ENCODE data around the gene HINT3.

HINT3 gene

DNA sequence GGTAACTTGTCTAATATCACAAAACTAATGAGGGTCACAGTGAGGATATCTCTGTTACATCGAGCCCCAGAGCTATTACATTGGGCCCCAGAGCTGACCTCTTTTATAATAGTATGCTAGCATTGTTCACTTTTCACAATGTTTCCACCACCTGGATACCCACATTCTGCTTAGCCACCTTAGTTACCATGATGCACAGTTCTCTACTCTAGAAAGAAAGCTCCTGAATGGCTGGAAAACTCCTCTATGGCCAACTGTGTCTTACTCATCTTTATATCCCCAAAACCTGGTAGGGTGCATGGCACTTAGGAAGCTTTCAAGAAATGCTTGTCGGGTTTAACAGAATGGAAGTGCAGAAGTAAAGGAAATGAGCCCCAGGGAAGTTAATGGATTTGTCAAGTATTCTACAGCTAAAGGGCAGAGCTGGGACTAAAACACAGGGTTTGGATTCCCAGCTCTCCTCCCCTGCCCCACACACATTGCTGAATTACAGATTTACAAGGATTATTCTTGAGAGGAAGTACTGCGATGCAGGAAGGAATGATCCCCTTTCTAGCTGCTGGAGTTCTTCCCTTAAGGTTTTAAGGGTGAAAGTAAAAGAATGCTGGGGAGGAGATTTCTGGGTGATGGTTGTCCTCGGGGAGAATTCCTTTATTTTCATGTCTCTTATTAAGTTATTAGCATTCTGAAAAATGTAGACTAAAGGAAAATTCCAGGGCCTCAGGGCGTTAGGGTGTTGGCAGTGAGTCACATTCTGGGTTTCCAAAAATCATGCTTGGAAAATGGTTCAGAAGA lies 16.1 kb upstream of the HINT3 start:
- 78 to 100% methylated on average over 2 to 3 of the region's 5 CpGs for WGBS, 2 experiments (ENCODE audit: insufficient coverage in 2 of 2)
- Histone ChIP-seq H3K27ac (ENCODE audit: low read depth, low read length, severe bottlenecking) (peak overlapping the region; percentile 25), H3K36me3 (ENCODE audit: control insufficient read depth, insufficient read depth, low read length) (no peaks in the 10 kb centered on the region), H3K4me3 (ENCODE audit: extremely low read depth, insufficient read depth, low read length, poor library complexity, severe bottlenecking) (no peak overlapping the region), H3K9me3 (ENCODE audit: control insufficient read depth, low read length) (no peaks in the 10 kb centered on the region), H3K4me1 (ENCODE audit: control insufficient read depth, insufficient read depth, low read length, poor library complexity, severe bottlenecking) (peaks cover 48% of the 10 kb centered on the region)

DNA sequence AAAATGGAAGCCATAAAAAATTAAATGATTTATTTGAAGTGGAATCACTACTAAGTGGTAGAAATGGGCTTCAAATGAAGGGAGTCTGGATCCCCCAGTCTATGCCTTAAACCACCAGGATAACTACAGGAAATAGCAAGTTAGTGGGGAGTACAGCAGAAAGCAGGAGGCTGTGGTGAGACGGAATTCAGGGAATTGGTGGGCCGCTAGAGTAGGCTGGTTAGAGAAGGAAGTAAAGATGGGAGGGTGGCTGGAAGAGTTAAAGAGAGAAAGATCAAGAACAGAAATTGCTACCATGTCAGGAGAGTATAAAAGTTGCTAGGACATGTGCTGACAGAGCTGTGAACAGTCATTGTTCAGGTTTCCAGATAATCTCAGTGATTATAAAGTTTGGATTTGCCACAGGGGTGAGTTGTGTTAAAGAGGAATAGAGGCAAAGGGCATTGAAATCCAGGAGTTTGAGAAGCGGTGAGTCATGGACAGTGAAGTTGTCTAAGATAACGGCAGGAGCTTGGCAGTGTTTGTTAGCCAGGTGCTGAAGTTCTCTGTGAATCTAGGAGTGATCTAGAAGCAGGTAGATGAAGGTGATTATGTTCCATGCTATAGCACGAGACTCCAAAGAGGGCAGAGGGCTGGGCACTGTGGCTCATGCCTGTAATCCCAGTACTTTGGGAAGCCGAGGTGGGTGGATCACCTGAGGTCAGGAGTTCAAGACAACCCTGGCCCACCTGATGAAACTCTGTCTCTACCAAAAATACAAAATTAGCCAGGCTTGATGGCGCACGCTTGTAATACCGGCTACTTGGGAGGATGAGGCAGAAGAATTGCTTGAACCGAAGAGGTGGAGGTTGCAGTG lies 13.7 kb upstream of the HINT3 start:
- H3K27ac ChIP-seq (ENCODE audit: low read depth, low read length, severe bottlenecking): peak overlapping the region; percentile 93
- H3K36me3 ChIP-seq (ENCODE audit: control insufficient read depth, insufficient read depth, low read length): no peaks in the 10 kb centered on the region
- peaks cover 73% of the 10 kb centered on the region for H3K4me1 ChIP-seq (ENCODE audit: control insufficient read depth, insufficient read depth, low read length, poor library complexity, severe bottlenecking)
- 89 to 92% methylated on average over 9 to 10 of the region's 10 CpGs for WGBS, 2 experiments (ENCODE audit: insufficient coverage in 2 of 2)
- no peak overlapping the region for H3K4me3 ChIP-seq (ENCODE audit: extremely low read depth, insufficient read depth, low read length, poor library complexity, severe bottlenecking)
- H3K9me3 ChIP-seq (ENCODE audit: control insufficient read depth, low read length): no peaks in the 10 kb centered on the region

- peak overlapping the region; percentile 93 for H3K27ac ChIP-seq (ENCODE audit: low read depth, low read length, severe bottlenecking)
- WGBS, 2 experiments (ENCODE audit: insufficient coverage in 2 of 2): 90 to 93% methylated on average over 3 to 4 of the region's 4 CpGs
- no peaks in the 10 kb centered on the region for H3K36me3 ChIP-seq (ENCODE audit: control insufficient read depth, insufficient read depth, low read length)
- H3K4me3 ChIP-seq (ENCODE audit: extremely low read depth, insufficient read depth, low read length, poor library complexity, severe bottlenecking): no peak overlapping the region
- no peaks in the 10 kb centered on the region for H3K9me3 ChIP-seq (ENCODE audit: control insufficient read depth, low read length)
- H3K4me1 ChIP-seq (ENCODE audit: control insufficient read depth, insufficient read depth, low read length, poor library complexity, severe bottlenecking): peaks cover 76% of the 10 kb centered on the region
Measured at GRCh38 chr6:125943528-125944433, 12.8 kb upstream of the HINT3 start.

DNA sequence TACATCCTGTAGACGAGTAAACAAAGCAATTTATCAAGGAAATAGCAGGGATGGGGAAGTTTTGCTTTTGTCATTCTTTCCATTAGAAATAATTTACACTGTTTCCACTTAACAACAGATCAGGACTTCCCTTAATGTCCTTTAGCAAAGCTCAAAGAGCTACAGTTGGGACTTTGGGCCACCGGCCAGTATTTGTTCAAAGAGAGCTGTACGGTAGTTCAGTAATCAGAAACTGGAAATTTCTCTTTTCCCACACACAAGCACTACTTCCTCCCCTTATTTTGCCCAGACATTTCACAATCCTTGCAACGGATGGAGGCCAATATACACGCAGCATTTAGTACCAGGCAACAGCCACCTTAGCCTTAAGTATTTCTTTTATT lies 12.1 kb upstream of the HINT3 start:
- H3K9me3 ChIP-seq (ENCODE audit: control insufficient read depth, low read length): no peaks in the 10 kb centered on the region
- H3K4me1 ChIP-seq (ENCODE audit: control insufficient read depth, insufficient read depth, low read length, poor library complexity, severe bottlenecking): peaks cover 76% of the 10 kb centered on the region
- H3K4me3 ChIP-seq (ENCODE audit: extremely low read depth, insufficient read depth, low read length, poor library complexity, severe bottlenecking): no peak overlapping the region
- peak overlapping the region; percentile 93 for H3K27ac ChIP-seq (ENCODE audit: low read depth, low read length, severe bottlenecking)
- no peaks in the 10 kb centered on the region for H3K36me3 ChIP-seq (ENCODE audit: control insufficient read depth, insufficient read depth, low read length)
- WGBS, 2 experiments (ENCODE audit: insufficient coverage in 2 of 2): 95 to 100% methylated on average over 2 to 3 of the region's 5 CpGs

DNA sequence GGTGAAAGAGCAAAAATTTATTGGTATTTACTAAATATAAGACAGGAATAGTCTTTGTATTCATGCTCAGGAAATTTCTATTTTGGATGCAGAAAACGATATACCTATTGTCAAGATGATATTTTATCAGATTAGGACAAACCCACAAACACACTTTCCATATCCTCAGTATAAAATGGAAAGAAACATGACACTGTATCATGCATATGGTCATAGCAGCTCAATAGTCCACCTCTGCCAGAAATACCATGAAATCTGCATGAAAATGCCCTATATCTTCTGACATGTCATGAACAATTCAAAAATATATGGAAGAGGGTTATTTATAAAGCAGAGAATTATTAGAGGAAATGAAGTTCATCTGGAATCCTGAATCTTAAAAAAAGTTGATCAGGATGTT lies 11.7 kb upstream of the HINT3 start:
- H3K4me3 ChIP-seq (ENCODE audit: extremely low read depth, insufficient read depth, low read length, poor library complexity, severe bottlenecking): no peak overlapping the region
- H3K4me1 ChIP-seq (ENCODE audit: control insufficient read depth, insufficient read depth, low read length, poor library complexity, severe bottlenecking): peaks cover 75% of the 10 kb centered on the region
- no peaks in the 10 kb centered on the region for H3K9me3 ChIP-seq (ENCODE audit: control insufficient read depth, low read length)
- H3K27ac ChIP-seq (ENCODE audit: low read depth, low read length, severe bottlenecking): peak overlapping the region; percentile 93
- no CpG with 5 or more reads among the region's 1 CpG for WGBS, 2 experiments (ENCODE audit: insufficient coverage in 2 of 2)
- H3K36me3 ChIP-seq (ENCODE audit: control insufficient read depth, insufficient read depth, low read length): no peaks in the 10 kb centered on the region

DNA sequence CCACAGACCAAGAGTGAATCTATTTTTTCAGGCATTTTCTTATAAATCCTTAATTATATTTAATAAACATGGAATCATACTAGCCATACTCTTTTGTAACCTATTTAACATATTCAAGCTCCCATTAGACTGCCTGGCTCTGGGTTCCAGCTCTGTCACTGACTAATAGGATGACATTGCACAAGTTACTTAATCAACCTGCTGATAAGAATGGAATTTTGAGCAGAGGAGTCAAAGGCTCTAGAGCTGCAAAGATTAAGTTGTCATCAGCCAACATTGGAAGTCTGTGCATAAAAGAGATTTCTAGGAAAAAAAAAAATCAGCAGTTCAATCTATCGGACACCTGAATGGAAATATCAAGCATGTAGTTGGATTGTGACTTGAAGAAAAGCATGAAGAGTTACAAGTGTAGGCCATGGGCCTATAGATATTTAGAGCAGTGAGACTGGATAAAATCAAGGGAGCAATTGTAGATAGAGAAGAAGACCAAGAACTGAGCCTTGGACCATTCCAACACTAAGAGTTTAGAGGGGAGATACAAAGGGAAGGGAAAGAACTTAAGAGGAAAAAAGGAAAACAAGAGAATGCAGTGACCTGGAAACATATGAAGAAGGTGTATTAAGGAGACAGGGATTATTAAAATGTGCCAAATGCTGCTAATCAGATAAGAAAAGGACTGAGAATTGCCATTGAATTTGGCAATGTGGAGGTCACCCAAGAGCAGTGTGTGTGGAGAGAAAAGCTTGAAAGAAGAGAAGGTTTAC lies 11.0 kb upstream of the HINT3 start:
- Histone ChIP-seq H3K36me3 (ENCODE audit: control insufficient read depth, insufficient read depth, low read length) (no peaks in the 10 kb centered on the region), H3K27ac (ENCODE audit: low read depth, low read length, severe bottlenecking) (peak overlapping the region; percentile 93), H3K4me1 (ENCODE audit: control insufficient read depth, insufficient read depth, low read length, poor library complexity, severe bottlenecking) (peaks cover 68% of the 10 kb centered on the region), H3K4me3 (ENCODE audit: extremely low read depth, insufficient read depth, low read length, poor library complexity, severe bottlenecking) (no peak overlapping the region), H3K9me3 (ENCODE audit: control insufficient read depth, low read length) (no peaks in the 10 kb centered on the region)
- WGBS, 2 experiments (ENCODE audit: insufficient coverage in 2 of 2): 91 to 93% methylated on average over 1 of the region's 1 CpG

GRCh38 chr6:125947615-125948014 lies 9.0 kb upstream of the HINT3 start:
- no peak overlapping the region for H3K4me3 ChIP-seq (ENCODE audit: extremely low read depth, insufficient read depth, low read length, poor library complexity, severe bottlenecking)
- H3K9me3 ChIP-seq (ENCODE audit: control insufficient read depth, low read length): no peaks in the 10 kb centered on the region
- no peaks in the 10 kb centered on the region for H3K36me3 ChIP-seq (ENCODE audit: control insufficient read depth, insufficient read depth, low read length)
- H3K4me1 ChIP-seq (ENCODE audit: control insufficient read depth, insufficient read depth, low read length, poor library complexity, severe bottlenecking): peaks cover 52% of the 10 kb centered on the region
- 100% methylated on average over 1 of the region's 2 CpGs; no CpG with 5 or more reads in 1 of the 2 experiments for WGBS, 2 experiments (ENCODE audit: insufficient coverage in 2 of 2)
- no peak overlapping the region for H3K27ac ChIP-seq (ENCODE audit: low read depth, low read length, severe bottlenecking)

- no peaks in the 10 kb centered on the region for H3K36me3 ChIP-seq (ENCODE audit: control insufficient read depth, insufficient read depth, low read length)
- H3K9me3 ChIP-seq (ENCODE audit: control insufficient read depth, low read length): no peaks in the 10 kb centered on the region
- no peak overlapping the region for H3K4me3 ChIP-seq (ENCODE audit: extremely low read depth, insufficient read depth, low read length, poor library complexity, severe bottlenecking)
- H3K27ac ChIP-seq (ENCODE audit: low read depth, low read length, severe bottlenecking): no peak overlapping the region
- WGBS, 2 experiments (ENCODE audit: insufficient coverage in 2 of 2): 91 to 94% methylated on average over 1 to 2 of the region's 3 CpGs
- peaks cover 44% of the 10 kb centered on the region for H3K4me1 ChIP-seq (ENCODE audit: control insufficient read depth, insufficient read depth, low read length, poor library complexity, severe bottlenecking)
Measured at GRCh38 chr6:125948455-125948854, 8.1 kb upstream of the HINT3 start.

DNA sequence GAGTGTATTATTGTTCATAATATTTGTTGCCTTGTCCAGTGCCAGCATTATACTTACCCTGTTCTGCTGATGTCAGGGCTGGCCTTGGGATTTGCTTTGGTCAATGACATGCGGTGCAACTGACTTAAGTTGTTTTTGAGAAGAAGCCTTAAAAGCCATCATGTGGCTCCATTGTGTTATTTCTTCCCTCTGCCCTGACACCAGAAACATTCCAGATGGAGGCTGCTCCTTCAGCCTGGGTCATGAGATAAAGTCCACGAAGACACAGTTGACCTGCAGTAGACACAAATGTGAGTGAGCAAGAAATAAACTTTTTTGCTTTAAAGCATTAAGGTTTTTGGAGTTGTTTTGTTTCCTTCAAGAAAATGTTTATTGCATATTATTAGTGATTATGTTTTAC lies 7.5 kb upstream of the HINT3 start:
- Histone ChIP-seq H3K9me3 (ENCODE audit: control insufficient read depth, low read length) (no peaks in the 10 kb centered on the region), H3K4me1 (ENCODE audit: control insufficient read depth, insufficient read depth, low read length, poor library complexity, severe bottlenecking) (peaks cover 39% of the 10 kb centered on the region), H3K4me3 (ENCODE audit: extremely low read depth, insufficient read depth, low read length, poor library complexity, severe bottlenecking) (no peak overlapping the region), H3K36me3 (ENCODE audit: control insufficient read depth, insufficient read depth, low read length) (no peaks in the 10 kb centered on the region), H3K27ac (ENCODE audit: low read depth, low read length, severe bottlenecking) (no peak overlapping the region)
- WGBS, 2 experiments (ENCODE audit: insufficient coverage in 2 of 2): 91 to 93% methylated on average over 1 of the region's 2 CpGs

GRCh38 chr6:125950293-125950692 lies 6.3 kb upstream of the HINT3 start:
- Histone ChIP-seq H3K27ac (ENCODE audit: low read depth, low read length, severe bottlenecking) (no peak overlapping the region), H3K36me3 (ENCODE audit: control insufficient read depth, insufficient read depth, low read length) (no peaks in the 10 kb centered on the region), H3K4me1 (ENCODE audit: control insufficient read depth, insufficient read depth, low read length, poor library complexity, severe bottlenecking) (peaks cover 29% of the 10 kb centered on the region), H3K9me3 (ENCODE audit: control insufficient read depth, low read length) (no peaks in the 10 kb centered on the region), H3K4me3 (ENCODE audit: extremely low read depth, insufficient read depth, low read length, poor library complexity, severe bottlenecking) (no peak overlapping the region)
- whole genome bisulfite sequencing, 2 experiments (ENCODE audit: insufficient coverage in 2 of 2): 74 to 78% methylated on average over 4 of the region's 6 CpGs
